GM12865 (cell line): ENCODE data around the gene MFNG.

ENCODE experiments used
- DNase-seq: peaks from one replicate; pipeline ENCODE4 v3.0.0; 2010; ENCODE audit warnings: low read depth
- H3K4me3 ChIP-seq: 2 replicates; pipeline ENCODE4 v1.5.1; 2011; ENCODE audit warnings: mild to moderate bottlenecking, low read depth, low read length, control low read depth
- CTCF ChIP-seq: IDR thresholded peaks from 2 replicates; pipeline ENCODE4 v1.5.1; 2011; ENCODE audit warnings: low read length, control low read depth, low read depth, inconsistent platforms; ENCODE audit not compliant: insufficient read depth; ENCODE audit errors: missing control alignments

Gene MFNG

GRCh38 chr22:37511395-37512104 lies 25.4 kb upstream of the MFNG start:
- no peak overlapping the region for H3K4me3 ChIP-seq
- no peak for DNase-seq
- no peak for TF ChIP-seq CTCF

GRCh38 chr22:37510091-37510490 lies 23.9 kb upstream of the MFNG start:
- no peak for TF ChIP-seq CTCF
- no peak for DNase-seq
- H3K4me3 ChIP-seq: no peak overlapping the region

- H3K4me3 ChIP-seq: no peak overlapping the region
- TF ChIP-seq CTCF: no peak
- DNase-seq: no peak
These were observed 23.1 kb upstream of the MFNG start for GRCh38 chr22:37509059-37509860.

- no peak overlapping the region for H3K4me3 ChIP-seq
- DNase-seq: no peak
- TF ChIP-seq CTCF: no peak
These were observed 22.3 kb upstream of the MFNG start for GRCh38 chr22:37508431-37508992.

GRCh38 chr22:37507731-37508130 lies 21.5 kb upstream of the MFNG start:
- no peak for DNase-seq
- H3K4me3 ChIP-seq: no peak overlapping the region
- TF ChIP-seq CTCF: no peak

- DNase-seq: no peak
- no peak overlapping the region for H3K4me3 ChIP-seq
- TF ChIP-seq CTCF: no peak
These were observed 19.8 kb upstream of the MFNG start for GRCh38 chr22:37505989-37506388.
